GM19239 (cell line): ENCODE data around the gene GPI.
A peak's percentile ranks its signal among the peaks of the same experiment; 100 is the strongest.
"Not testable (repeated sequence)": the region's sequence is repeated elsewhere in the genome, so short reads cannot be mapped to it uniquely, and the experiment has no call there.

ENCODE experiments used
- DNase-seq: peaks from one replicate; pipeline ENCODE4 v3.0.0; 2011; ENCODE audit warnings: low spot score; ENCODE audit not compliant: insufficient read length
- FAIRE-seq: peaks from 2 replicates; lab custom pipeline; 2011; peaks lifted over from hg19 to GRCh38; lab: Jason Lieb, UNC

Gene GPI

DNA sequence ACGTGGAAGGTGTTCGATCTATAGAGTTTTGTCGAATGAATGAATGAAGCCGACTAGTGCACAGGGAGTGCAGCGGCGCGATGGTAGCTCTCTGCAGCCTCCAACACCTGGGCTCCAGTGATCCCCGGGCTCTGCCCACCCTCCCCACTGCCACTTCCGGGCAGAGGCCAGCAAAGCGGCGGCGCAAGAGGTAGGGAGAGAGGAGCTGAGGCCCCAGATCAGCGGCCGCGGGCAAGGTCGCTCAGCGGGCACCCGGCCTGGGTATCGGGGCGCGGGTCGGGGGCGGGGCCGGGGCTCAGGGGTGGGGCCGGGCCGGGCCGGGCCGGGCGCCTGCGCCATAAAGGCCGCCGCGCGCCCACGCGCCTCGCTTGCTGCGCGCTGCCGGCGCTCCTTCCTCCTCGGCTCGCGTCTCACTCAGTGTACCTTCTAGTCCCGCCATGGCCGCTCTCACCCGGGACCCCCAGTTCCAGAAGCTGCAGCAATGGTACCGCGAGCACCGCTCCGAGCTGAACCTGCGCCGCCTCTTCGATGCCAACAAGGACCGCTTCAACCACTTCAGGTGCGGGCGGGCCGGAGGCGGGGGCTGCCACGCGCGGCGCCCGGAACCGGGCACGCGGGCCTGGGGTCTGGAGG is at the start of gene GPI:
Gene GPI (plus strand): TSS at position 367 of the 633 bp plus-strand sequence. CDS start 71 bp downstream, at position 438.
- FAIRE-seq (no peak), DNase-seq (peak; percentile 75)

DNA sequence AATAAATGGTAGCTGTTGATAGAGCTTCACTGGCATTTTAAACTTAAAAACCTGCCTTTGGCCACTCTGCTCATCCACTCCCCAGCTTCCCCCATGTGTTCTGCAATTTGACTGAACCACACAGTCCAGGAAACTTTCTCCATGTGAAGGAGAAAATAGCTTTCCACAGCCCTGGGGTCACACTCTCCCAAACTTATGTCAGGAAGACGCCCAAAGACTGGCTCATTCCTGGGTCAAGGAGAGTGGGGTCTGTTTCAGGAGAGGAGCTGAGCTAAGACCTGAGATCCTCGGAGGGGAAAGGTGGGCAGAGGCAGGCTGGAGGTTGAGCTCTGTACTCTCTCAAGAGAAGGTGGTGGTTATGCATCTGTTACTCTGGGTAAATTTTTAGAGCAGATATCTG is 48.7 kb upstream of the GPI start:
- DNase-seq (no peak), FAIRE-seq (no peak)

DNA sequence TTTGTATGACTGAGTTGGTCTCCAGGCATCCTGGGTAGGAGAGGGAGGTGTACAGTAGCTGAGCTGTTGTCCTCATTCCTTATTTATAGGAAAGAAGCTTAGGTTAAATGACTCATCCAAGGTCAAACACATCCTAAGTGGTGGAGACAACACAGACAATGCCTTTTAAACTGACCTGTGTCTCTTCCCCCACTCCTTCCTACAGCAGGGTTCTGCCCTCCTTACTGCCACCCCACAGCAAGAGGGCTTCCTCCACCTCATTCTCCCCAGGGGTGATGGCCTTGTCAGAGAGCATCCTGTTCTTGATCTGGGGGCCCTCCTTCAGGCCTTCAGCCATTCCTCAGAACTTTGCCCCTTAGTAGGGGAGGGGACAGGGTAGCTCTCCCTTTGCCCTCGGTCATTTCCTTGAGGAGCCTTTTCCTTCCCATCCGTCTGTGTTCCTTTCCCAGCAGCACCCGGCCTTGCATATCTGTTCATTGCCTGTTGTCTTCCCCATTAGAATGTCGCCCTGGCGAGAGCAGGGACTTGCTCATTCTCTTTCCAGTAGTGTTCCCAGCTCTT is 48.2 kb upstream of the GPI start:
- no peak for FAIRE-seq
- DNase-seq = no peak

DNA sequence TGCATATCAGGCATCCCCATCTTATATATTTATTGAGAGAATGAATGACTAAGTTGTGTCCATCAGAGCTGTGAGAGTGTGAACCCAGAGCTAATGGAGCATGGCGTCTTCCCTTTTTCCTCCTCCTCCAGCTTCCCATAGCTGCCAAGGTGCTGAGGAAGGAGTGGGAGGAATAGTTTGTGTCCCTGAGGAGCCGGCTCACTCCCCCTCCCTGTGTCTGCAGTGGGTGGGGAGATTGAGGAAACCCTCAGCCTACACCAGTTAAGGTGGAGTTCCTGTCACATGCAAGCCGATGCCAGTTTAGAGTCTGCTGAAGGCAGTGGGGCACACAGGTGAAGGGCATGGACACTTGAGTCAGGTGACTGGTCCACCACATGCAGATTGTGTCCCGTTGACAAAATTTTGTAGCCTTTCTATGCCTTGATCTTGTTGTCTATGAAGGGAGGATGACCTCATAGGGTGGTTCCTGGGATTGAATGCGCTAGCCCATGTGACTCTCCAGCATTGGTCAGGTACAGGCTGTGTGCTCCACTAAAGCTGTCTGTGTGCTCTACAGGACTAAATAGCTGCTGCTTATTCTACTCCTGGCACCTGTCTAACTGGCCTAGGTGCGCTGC is 47.6 kb upstream of the GPI start:
- no peak for FAIRE-seq
- DNase-seq = no peak

GRCh38 chr19:34319230-34319585 is 45.8 kb upstream of the GPI start:
- FAIRE-seq (no peak), DNase-seq (no peak)

DNA sequence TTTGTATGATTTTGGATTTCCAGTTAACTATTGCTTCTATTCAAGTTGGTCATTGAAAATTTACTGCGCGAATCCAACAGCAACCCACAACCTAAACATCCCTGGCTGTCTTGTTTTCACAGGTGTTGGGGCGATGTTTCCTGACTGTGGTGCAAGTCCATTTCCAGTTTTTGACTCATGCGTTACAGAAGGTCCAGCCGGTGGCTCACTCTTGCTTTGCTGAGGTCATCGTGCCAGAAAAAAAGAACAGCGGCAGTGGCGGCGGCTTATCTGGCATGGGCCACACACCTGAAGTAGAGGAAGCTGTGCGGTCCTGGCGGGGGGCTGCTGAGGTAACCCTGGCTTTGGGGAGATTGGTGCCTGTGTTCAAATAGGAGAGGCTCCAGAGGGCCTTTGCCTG is 45.2 kb upstream of the GPI start:
- FAIRE-seq (no peak), DNase-seq (no peak)

GRCh38 chr19:34320277-34320676 is 44.7 kb upstream of the GPI start:
- DNase-seq = no peak
- no peak for FAIRE-seq

- DNase-seq (no peak), FAIRE-seq (no peak)
Measured at GRCh38 chr19:34321735-34322134, 43.3 kb upstream of the GPI start.

GRCh38 chr19:34323433-34324204 is 41.4 kb upstream of the GPI start:
- FAIRE-seq (no peak), DNase-seq (no peak)

DNA sequence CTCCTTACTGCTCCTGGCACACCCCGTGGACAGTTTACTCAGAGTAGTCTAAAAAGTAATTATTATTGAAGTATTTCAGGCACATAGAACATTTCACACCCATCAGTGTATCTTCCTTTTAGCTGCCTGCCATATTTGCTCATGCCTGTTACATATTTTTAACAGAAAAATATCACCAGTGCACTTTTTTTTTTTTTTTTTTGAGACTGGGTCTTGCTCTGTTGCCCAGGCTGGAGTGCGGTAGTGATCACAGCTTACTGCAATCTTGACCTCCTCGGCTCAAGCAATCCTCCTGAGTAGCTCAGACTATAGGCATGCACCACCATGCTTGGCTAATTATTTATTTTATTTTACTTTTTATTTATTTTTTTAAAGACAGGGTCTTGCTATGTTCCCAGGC is 40.7 kb upstream of the GPI start:
- no peak for DNase-seq
- no peak for FAIRE-seq

DNA sequence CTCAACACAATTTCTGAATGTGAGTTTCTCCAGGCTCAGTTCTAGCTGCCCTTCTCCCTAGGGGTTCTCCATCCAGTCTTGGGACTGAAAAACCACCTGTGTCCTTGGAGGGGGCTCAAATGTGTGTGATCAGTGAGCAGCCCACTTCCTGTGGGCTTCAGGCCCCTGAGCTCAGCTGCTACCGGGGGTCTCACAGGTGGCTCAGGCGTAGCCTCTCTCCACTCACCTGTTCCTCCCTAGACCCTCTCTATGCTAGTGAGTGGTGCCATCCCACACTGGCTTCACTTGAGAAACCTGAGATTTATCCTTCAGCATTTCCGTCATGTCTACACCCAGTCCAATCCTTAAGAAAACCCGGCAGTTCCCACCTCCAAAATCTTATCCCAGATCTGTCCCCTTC is 39.8 kb upstream of the GPI start:
- FAIRE-seq (no peak), DNase-seq (no peak)

GRCh38 chr19:34325981-34326787 is 38.8 kb upstream of the GPI start:
- no peak for DNase-seq
- FAIRE-seq = no peak

DNA sequence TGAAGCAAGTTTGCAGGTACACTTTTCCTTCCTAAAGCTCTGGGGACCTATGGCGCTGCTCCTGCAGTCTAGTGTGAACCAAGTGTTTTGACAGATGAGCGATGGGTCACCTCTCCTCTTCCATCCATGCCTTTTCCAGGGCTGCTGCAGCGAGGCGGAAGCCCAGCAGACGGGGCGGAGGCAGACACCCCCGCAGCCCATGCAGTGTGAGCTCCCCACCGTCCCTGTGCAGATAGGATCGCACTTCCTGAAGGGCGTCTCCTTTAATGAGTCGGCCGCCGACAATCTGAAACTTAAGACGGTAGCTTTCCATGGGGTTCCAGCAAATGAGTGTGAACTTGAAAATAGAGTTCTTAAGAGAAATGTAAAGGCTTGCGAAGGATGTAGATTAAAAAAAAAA is 37.1 kb upstream of the GPI start:
- DNase-seq (no peak), FAIRE-seq (no peak)

DNA sequence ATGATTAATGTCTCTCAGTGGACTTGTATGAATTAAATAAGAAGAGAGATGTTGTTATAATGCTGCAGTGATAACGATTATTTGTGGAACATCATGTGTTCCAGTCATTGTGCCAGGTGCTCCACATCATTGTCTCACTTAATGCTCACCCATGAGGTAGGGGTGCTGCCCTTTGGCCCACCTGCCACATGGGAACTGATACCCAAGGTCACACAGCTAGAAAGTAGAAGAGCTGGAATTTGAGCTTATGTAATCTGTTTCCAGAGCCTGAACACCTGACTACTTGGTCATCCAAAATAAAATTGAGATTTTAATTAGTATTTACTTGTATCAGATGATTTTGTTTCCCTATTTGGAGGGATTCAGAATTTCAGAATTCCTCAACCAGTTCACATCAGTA is 36.0 kb upstream of the GPI start:
- no peak for FAIRE-seq

GRCh38 chr19:34330116-34330515 is 34.9 kb upstream of the GPI start:
- FAIRE-seq (no peak), DNase-seq (no peak)

More for the DNA sequence above, 36.0 kb upstream of the GPI start:
- no peak for DNase-seq

DNA sequence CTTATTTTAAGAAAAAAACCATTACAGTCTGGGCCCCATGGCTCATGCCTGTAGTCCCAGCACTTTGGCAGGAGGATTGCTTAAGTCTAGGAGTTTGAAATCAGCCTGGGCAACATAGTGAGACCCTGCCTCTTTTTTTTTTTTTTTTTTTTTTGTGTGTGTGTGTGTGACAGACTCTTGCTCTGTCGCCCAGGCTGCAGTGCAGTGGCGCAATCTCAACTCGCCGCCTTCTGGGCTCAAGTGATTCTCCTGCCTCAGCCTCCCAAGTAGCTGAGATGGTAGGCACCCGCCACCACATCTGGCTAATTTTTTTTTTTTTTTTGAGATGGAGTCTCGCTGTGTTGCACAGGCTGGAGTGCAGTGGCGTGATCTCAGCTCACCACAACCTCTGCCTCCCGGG is 34.4 kb upstream of the GPI start:
- FAIRE-seq, DNase-seq: not testable (repeated sequence)

GRCh38 chr19:34331596-34331995 is 33.4 kb upstream of the GPI start:
- FAIRE-seq, DNase-seq: not testable (repeated sequence)

DNA sequence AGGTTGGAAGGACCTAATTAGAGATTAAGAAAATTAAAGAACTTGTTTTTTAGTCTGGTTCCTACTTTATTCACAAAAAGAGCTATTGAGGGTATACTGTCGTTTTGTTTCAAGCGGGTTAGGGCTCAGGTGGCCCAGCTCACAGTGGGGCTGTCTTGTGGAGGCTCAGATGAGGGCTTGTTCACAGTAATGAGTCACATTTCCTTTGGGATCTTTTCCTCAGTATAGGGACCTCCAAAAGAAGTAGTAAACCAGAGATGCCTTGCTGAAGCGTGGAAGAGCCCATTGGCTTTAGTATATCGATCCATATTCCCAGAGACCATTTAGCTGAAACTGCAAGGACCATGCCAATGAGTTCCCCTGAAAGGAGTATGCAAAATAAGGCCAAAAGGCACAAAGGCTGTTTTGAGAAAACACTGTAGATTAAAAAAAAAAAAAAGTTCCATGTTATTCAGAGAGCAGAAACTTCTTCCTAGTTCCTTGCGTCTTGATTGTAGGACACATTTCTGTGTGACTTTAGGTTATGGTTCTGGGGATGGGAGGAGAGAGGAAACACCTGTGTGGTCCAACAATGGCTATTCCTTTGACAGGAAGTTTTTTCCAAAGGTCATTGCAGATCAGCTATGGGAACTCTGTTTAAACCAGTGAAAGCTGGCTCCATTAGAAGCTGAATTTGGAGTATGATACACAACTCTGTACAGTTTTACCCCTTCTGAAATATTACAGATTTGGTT is 32.8 kb upstream of the GPI start:
- DNase-seq = no peak
- FAIRE-seq = no peak

GRCh38 chr19:34335914-34336313 is 29.1 kb upstream of the GPI start:
- no peak for DNase-seq
- no peak for FAIRE-seq

GRCh38 chr19:34336781-34337271 is 28.2 kb upstream of the GPI start:
- peak; percentile 39 for FAIRE-seq

More at GRCh38 chr19:34336781-34337271, 28.2 kb upstream of the GPI start:
- DNase-seq = no peak
